HepG2 (cell line): ENCODE results near the gene OASL. TPM values are rescaled to one million over a fixed set of nuclear protein-coding genes. Genes with fewer than 3 reads are reported as not detected.

Source experiments
- ATAC-seq: fragments of 200-7000 bp; cut with Tn5 transposase; 3 replicates; pipeline ENCODE4 v1.9.1; 2020; ENCODE audit warnings: mild to moderate bottlenecking, moderate library complexity
- BruUV-seq: library from RNA; stranded (reverse); fragments of 400-500 nt; replicated peaks from 2 replicates; lab custom pipeline; 2021; lab: Mats Ljungman, UMichigan
- CTCF ChIA-PET: fragments of 300-600 bp; formaldehyde crosslinking; extraction: SDS; loops from one replicate; lab custom pipeline; 2021; ENCODE audit warnings: low total read pairs, inconsistent platforms, low intra/inter-chr PET ratio; lab: Yijun Ruan, JAX
- POLR2A ChIA-PET: fragments of 350-600 bp; sonication (Branson Sonifier 250); formaldehyde crosslinking; loops from one replicate; lab custom pipeline; 2020; ENCODE audit warnings: antibody characterized with exemption, inconsistent platforms; lab: Yijun Ruan, JAX
- DNase-seq: peaks from one replicate; pipeline ENCODE4 v3.0.0-alpha.2; 2015; ENCODE audit warnings: low spot score
- FAIRE-seq: peaks from 3 replicates; lab custom pipeline; 2011; peaks lifted over from hg19 to GRCh38; lab: Jason Lieb, UNC
- H2AFZ ChIP-seq: one replicate; pipeline ENCODE4 v1.6.1; 2011; ENCODE audit warnings: low read length, inconsistent platforms
- H3K27ac ChIP-seq: fragments of 300-600 bp; 3 replicates; pipeline ENCODE4 v1.8.0; 2011; ENCODE audit warnings: mixed run types, mild to moderate bottlenecking, mixed read lengths, low read length, inconsistent platforms; ENCODE audit not compliant: insufficient read depth; ENCODE audit errors: extremely low read length
- H3K27me3 ChIP-seq, 2 experiments: fragments of 200-600 bp in 1 of 2; 2 replicates in 1 of 2; 3 replicates in 1 of 2; pipeline versions ENCODE4 v1.6.0 to v1.8.0; 2011; ENCODE audit warnings: low read length in 2 of 2, mild to moderate bottlenecking in 2 of 2, moderate library complexity in 2 of 2, inconsistent platforms in 1 of 2; ENCODE audit not compliant: insufficient read depth in 2 of 2, control insufficient read depth in 1 of 2
- H3K36me3 ChIP-seq, 2 experiments: fragments of 200-600 bp in 1 of 2; replicated peaks in 1 of 2; 2 replicates in 1 of 2; 3 replicates in 1 of 2; pipeline versions ENCODE4 v1.5.1 to v1.8.0; 2011; ENCODE audit warnings: low read length in 2 of 2, inconsistent platforms in 1 of 2; ENCODE audit not compliant: insufficient read depth in 2 of 2, control insufficient read depth in 1 of 2
- H3K4me1 ChIP-seq: 2 replicates; pipeline ENCODE4 v1.5.1; 2012; ENCODE audit warnings: low read length, inconsistent platforms; ENCODE audit not compliant: insufficient read depth
- H3K4me2 ChIP-seq: 2 replicates; pipeline ENCODE4 v1.6.0; 2011; ENCODE audit warnings: low read depth, low read length, inconsistent platforms
- H3K4me3 ChIP-seq, 3 experiments: fragments of 200-600 bp in 1 of 3; sonication (generic), shearing (Covaris generic) in 1 of 3; replicated peaks in 1 of 3; 2 replicates each; pipeline ENCODE4 v1.5.1; 2011 to 2016; ENCODE audit warnings: low read length in 3 of 3, inconsistent platforms in 2 of 3, low read depth in 2 of 3, mild to moderate bottlenecking in 2 of 3, control low read depth in 1 of 3, mixed read lengths in 1 of 3; ENCODE audit not compliant: insufficient read depth in 1 of 3
- H3K79me2 ChIP-seq: one replicate; pipeline ENCODE4 v1.6.1; 2011; ENCODE audit warnings: low read length, inconsistent platforms; ENCODE audit not compliant: insufficient read depth
- H3K9ac ChIP-seq: 2 replicates; pipeline ENCODE4 v1.6.0; 2011; ENCODE audit warnings: mild to moderate bottlenecking, low read depth, low read length, inconsistent platforms; ENCODE audit not compliant: insufficient read depth
- H3K9me3 ChIP-seq: 2 replicates; pipeline ENCODE4 v1.5.1; 2012; ENCODE audit warnings: mild to moderate bottlenecking, low read length
- H4K20me1 ChIP-seq: 2 replicates; pipeline ENCODE4 v1.6.0; 2011; ENCODE audit warnings: inconsistent platforms, mild to moderate bottlenecking, low read length, moderate library complexity; ENCODE audit not compliant: insufficient read depth
- ARNT2 ChIP-seq: sonication (generic); formaldehyde crosslinking; IDR thresholded peaks from 2 replicates; pipeline ENCODE4 v1.8.0; 2022; ENCODE audit warnings: mild to moderate bottlenecking, low read depth, missing genetic modification reagents, moderate library complexity
- ATAD3A ChIP-seq: sonication (generic); formaldehyde crosslinking; IDR thresholded peaks from 2 replicates; pipeline ENCODE4 v1.4.0; 2020; ENCODE audit warnings: missing genetic modification reagents
- BCL6 ChIP-seq: IDR thresholded peaks from 2 replicates; pipeline ENCODE4 v1.6.1; 2016; ENCODE audit warnings: missing genetic modification reagents, missing compliant biosample characterization
- ELF3 ChIP-seq: IDR thresholded peaks from 2 replicates; pipeline ENCODE4 v1.6.1; 2016; ENCODE audit warnings: missing genetic modification reagents, missing compliant biosample characterization
- EP300 ChIP-seq, 3 experiments: sonication (generic) in 1 of 3; formaldehyde crosslinking in 1 of 3; IDR thresholded peaks; 2 replicates each; pipeline versions ENCODE4 v1.5.1 to v1.6.1; 2011 to 2020; ENCODE audit warnings: low read depth in 2 of 3, low read length in 2 of 3, borderline replicate concordance in 1 of 3, improper control_type of control experiment in 1 of 3, mild to moderate bottlenecking in 1 of 3, missing genetic modification reagents in 1 of 3, moderate library complexity in 1 of 3
- ESRRA ChIP-seq: sonication (generic); formaldehyde crosslinking; IDR thresholded peaks from 2 replicates; pipeline ENCODE4 v1.5.1; 2020; ENCODE audit warnings: mild to moderate bottlenecking, low read depth, missing genetic modification reagents
- MAFF ChIP-seq: IDR thresholded peaks from 2 replicates; pipeline ENCODE4 v1.6.1; 2011; ENCODE audit warnings: low read depth, low read length, improper control_type of control experiment
- MIXL1 ChIP-seq: IDR thresholded peaks from 2 replicates; pipeline ENCODE4 v1.6.1; 2016
- MXI1 ChIP-seq: IDR thresholded peaks from 3 replicates; pipeline ENCODE4 v1.6.1; 2012; ENCODE audit warnings: low read depth, low read length, inconsistent platforms, borderline replicate concordance
- NFYC ChIP-seq: IDR thresholded peaks from 2 replicates; pipeline ENCODE4 v1.6.1; 2016; ENCODE audit warnings: missing genetic modification reagents, missing compliant biosample characterization
- REPIN1 ChIP-seq: sonication (generic); formaldehyde crosslinking; IDR thresholded peaks from 2 replicates; pipeline ENCODE4 v1.8.0; 2022; ENCODE audit warnings: missing genetic modification reagents, low read depth, mild to moderate bottlenecking, borderline replicate concordance
- ZKSCAN8 ChIP-seq: IDR thresholded peaks from 2 replicates; pipeline ENCODE4 v1.6.1; 2016; ENCODE audit warnings: borderline replicate concordance, missing genetic modification reagents, missing compliant biosample characterization
- ZNF17 ChIP-seq: sonication (generic); formaldehyde crosslinking; IDR thresholded peaks from 2 replicates; pipeline ENCODE4 v1.5.0; 2020; ENCODE audit warnings: mild to moderate bottlenecking, missing genetic modification reagents
- ZNF543 ChIP-seq: sonication (generic); formaldehyde crosslinking; IDR thresholded peaks from 2 replicates; pipeline ENCODE4 v1.4.0; 2020; ENCODE audit warnings: mild to moderate bottlenecking, missing genetic modification reagents
- ZNF558 ChIP-seq: sonication (generic); formaldehyde crosslinking; IDR thresholded peaks from 2 replicates; pipeline ENCODE4 v1.9.0; 2022; ENCODE audit warnings: mild to moderate bottlenecking, missing genetic modification reagents, borderline replicate concordance
- ZNF781 ChIP-seq: sonication (generic); formaldehyde crosslinking; IDR thresholded peaks from 2 replicates; pipeline ENCODE4 v1.5.1; 2020; ENCODE audit warnings: borderline replicate concordance, mild to moderate bottlenecking, missing genetic modification reagents; ENCODE audit errors: not compliant biosample characterization
- ZNF883 ChIP-seq: sonication (generic); formaldehyde crosslinking; IDR thresholded peaks from 2 replicates; pipeline ENCODE4 v1.5.1; 2020; ENCODE audit warnings: mild to moderate bottlenecking, missing genetic modification reagents; ENCODE audit errors: not compliant biosample characterization
- WGBS: methylation state at CpG from one replicate; pipeline ENCODE4 v1.1.6; 2017; ENCODE audit warnings: low lambda C conversion rate; 5-methylcytosine and 5-hydroxymethylcytosine counted together
- in situ Hi-C: cut with HindIII; loops from 2 replicates; pipeline ENCODE4 v1.10.0; 2017; ENCODE audit warnings: low pct_unique_long_range_greater_than_20kb; ENCODE audit not compliant: extremely low pct_ligation_motif_present
- intact Hi-C: fragments of 100-400 bp; cut with micrococcal nuclease; formaldehyde crosslinking; loops from one replicate; pipeline ENCODE4 v1.10.0; 2022; ENCODE audit not compliant: unreplicated experiment
- polyA plus RNA-seq, 8 experiments: library from polyadenylated mRNA; depleted of rRNA in 3 of 8; stranded (reverse) in 7 of 8; unstranded in 1 of 8; fragments of >200 nt; fragmentation: Illumina TruSeq in 4 of 8; extraction: Trizol in 4 of 8; gene quantifications; 2 replicates each; pipeline versions ENCODE4 v1.2.1 to v1.2.3, GENCODE V29; 2011 to 2016; ENCODE audit warnings: low read depth in 4 of 8, missing spikeins in 1 of 8, mixed read lengths in 1 of 8; ENCODE audit not compliant: insufficient read depth in 1 of 8
- total RNA-seq, 5 experiments: library from RNA; depleted of rRNA; stranded (reverse); fragments of >200 nt; fragmentation: Illumina TruSeq; extraction: Trizol; gene quantifications; 2 replicates each; pipeline ENCODE4 v1.2.3, GENCODE V29; 2016; ENCODE audit warnings: low read depth in 1 of 5
- TF ChIP-seq, protein P1 (sequence below): sonication (generic); formaldehyde crosslinking; conservative IDR thresholded peaks from 2 replicates; pipeline ENCODE4 v1.8.1; 2023; ENCODE audit warnings: missing genetic modification reagents
- TF ChIP-seq, protein P2 (sequence below): sonication (generic); formaldehyde crosslinking; conservative IDR thresholded peaks from 2 replicates; pipeline ENCODE4 v1.4.0; 2020; ENCODE audit warnings: mild to moderate bottlenecking, missing genetic modification reagents, moderate library complexity

OASL gene
- total and polyA plus RNA-seq, 2 of the 13 experiments (the other 11 are each of a cell fraction or from before 2014, with no cell fraction given): 0.11 to 0.22 TPM

DNA sequence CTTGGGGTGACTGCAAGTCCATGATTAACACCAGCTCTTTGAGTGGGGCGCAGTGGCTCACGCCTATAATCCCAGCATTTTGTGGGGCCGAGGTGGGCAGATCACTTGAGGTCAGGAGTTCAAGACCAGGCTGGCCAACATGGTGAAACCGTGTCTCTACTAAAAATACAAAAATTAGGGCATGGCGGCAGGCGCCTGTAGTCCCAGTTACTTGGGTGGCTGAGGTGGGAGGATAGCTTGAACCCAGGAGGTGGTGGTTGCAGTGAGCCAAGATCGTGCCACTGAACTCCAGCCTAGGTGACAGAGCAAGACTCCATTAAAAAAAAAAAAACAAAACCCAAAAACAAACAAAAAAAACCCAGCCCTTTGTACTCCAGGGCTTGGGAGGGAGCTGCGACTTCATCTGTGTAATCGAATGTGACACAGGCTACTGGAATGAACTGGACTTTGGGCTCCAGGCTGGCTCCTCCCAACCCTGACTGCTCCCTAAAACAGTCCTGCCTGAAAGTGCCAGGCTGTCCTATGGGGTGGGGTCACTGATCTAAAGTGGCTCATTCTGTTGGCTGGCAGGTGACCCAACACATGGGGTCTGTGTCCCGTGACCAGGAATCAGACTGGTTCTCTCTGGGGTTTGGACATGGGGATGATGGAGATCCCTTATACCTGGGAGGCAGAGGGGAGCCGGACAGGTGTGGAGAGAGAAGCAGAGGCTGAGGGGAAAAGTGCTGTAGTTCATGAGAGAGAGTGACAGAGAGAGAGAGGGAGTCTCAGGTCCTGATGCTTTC is 13.4 kb downstream of the OASL start (continued):
- TF ChIP-seq ESRRA (no peak), NFYC (CRISPR knock-in tag) (no peak), ZNF543 (no peak), ATAD3A (CRISPR knock-in tag) (no peak), ZNF883 (CRISPR knock-in tag) (no peak), REPIN1 (CRISPR knock-in tag) (0 out of 2 replicates have a peak, but pooled peaks have one; percentile 23), MAFF (no peak), MIXL1 (CRISPR knock-in tag) (peak; percentile 48; the same call in 1 of the 2 replicates), ELF3 (CRISPR knock-in tag) (no peak; the same call in 1 of the 2 replicates), ZNF781 (no peak)
- TF ChIP-seq, protein P1, sequence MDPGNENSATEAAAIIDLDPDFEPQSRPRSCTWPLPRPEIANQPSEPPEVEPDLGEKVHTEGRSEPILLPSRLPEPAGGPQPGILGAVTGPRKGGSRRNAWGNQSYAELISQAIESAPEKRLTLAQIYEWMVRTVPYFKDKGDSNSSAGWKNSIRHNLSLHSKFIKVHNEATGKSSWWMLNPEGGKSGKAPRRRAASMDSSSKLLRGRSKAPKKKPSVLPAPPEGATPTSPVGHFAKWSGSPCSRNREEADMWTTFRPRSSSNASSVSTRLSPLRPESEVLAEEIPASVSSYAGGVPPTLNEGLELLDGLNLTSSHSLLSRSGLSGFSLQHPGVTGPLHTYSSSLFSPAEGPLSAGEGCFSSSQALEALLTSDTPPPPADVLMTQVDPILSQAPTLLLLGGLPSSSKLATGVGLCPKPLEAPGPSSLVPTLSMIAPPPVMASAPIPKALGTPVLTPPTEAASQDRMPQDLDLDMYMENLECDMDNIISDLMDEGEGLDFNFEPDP: no peak

DNA sequence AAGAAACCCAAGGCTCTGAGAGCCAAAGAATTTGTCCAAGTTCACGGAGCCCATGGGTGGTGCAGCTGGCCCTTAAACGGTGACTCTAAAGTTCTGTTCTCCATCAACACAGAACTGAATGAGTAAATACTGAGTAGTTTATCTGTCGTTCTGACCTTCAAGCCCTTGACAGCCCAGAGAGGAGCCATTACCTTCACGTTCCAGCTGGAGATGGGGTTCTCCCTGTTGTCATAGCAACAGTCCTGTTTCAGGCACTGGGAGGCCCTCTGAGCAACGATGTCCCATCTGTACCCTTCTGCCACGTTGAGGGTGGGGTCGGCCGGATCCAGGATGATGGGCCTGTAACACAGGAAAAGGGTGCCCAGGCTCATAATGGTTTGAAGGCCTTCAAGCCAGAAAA is 15.2 kb downstream of the OASL start:
- ChIA-PET CTCF (no interaction called here), POLR2A (interaction anchor here (0.6 to 0.9 kb wide), 2 partner anchors 43 to 52 kb away, joined by 3 read pairs; no protein-coding TSS in a partner anchor)
- Histone ChIP-seq H2AFZ (no peak overlapping the region), H4K20me1 (no peaks in the 10 kb centered on the region), H3K9me3 (no peaks in the 10 kb centered on the region), H3K4me1 (peaks cover 79% of the 10 kb centered on the region), H3K36me3 (no peaks in the 10 kb centered on the region), H3K4me2 (peak overlapping the region; percentile 45; the same call in 1 of the 2 replicates), H3K4me3 (no peak overlapping the region), H3K79me2 (no peaks in the 10 kb centered on the region), H3K9ac (no peak overlapping the region), H3K27me3 (no peaks in the 10 kb centered on the region), H3K27ac (peak overlapping the region; percentile 16)
- ATAC-seq: peak; percentile 17
- peak; percentile 28 for FAIRE-seq
- intact Hi-C loops (no loop called here), in situ Hi-C loops (no loop called here)
- DNase-seq: peak; percentile 63
- 17% methylated on average over 6 of the region's 8 CpGs for WGBS
- no TSS peak for BruUV-seq
- TF ChIP-seq MXI1 (peak; percentile 55; the same call in 1 of the 3 replicates), EP300 (IDR thresholded peaks at IDR 0.05; ENCODE audit: low read depth in 2 of 2, low read length in 2 of 2) (0 out of 4 replicates have a peak, but pooled peaks of 1 of the 2 experiments have one; percentile 9), EP300 (CRISPR knock-in tag; IDR thresholded peaks at IDR 0.05; ENCODE audit: borderline replicate concordance) (no peak), BCL6 (CRISPR knock-in tag) (no peak), ZKSCAN8 (CRISPR knock-in tag) (no peak), ZNF17 (CRISPR knock-in tag) (no peak), ZNF558 (CRISPR knock-in tag) (no peak), ARNT2 (CRISPR knock-in tag) (no peak)
- TF ChIP-seq, protein P2, sequence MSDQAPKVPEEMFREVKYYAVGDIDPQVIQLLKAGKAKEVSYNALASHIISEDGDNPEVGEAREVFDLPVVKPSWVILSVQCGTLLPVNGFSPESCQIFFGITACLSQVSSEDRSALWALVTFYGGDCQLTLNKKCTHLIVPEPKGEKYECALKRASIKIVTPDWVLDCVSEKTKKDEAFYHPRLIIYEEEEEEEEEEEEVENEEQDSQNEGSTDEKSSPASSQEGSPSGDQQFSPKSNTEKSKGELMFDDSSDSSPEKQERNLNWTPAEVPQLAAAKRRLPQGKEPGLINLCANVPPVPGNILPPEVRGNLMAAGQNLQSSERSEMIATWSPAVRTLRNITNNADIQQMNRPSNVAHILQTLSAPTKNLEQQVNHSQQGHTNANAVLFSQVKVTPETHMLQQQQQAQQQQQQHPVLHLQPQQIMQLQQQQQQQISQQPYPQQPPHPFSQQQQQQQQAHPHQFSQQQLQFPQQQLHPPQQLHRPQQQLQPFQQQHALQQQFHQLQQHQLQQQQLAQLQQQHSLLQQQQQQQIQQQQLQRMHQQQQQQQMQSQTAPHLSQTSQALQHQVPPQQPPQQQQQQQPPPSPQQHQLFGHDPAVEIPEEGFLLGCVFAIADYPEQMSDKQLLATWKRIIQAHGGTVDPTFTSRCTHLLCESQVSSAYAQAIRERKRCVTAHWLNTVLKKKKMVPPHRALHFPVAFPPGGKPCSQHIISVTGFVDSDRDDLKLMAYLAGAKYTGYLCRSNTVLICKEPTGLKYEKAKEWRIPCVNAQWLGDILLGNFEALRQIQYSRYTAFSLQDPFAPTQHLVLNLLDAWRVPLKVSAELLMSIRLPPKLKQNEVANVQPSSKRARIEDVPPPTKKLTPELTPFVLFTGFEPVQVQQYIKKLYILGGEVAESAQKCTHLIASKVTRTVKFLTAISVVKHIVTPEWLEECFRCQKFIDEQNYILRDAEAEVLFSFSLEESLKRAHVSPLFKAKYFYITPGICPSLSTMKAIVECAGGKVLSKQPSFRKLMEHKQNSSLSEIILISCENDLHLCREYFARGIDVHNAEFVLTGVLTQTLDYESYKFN (CRISPR knock-in tag): 0 out of 2 replicates have a peak, but pooled peaks have one; percentile 15
